Mesendoderm (in vitro differentiated cells): ENCODE measurements around the gene CDR2L.
A peak's percentile ranks its signal among the peaks of the same experiment; 100 is the strongest.
"Not testable (repeated sequence)": the region's sequence is repeated elsewhere in the genome, so short reads cannot be mapped to it uniquely, and the experiment has no call there.

Experiments
- DNase-seq: peaks from one replicate; pipeline ENCODE4 v3.0.0; 2013
- H2AK5ac ChIP-seq: 2 replicates; pipeline ENCODE4 v1.6.1; 2013; ENCODE audit warnings: low read length, inconsistent platforms
- H2BK120ac ChIP-seq: 2 replicates; pipeline ENCODE4 v1.6.1; 2013; ENCODE audit warnings: low read depth, mild to moderate bottlenecking, low read length, moderate library complexity, mixed read lengths
- H2BK15ac ChIP-seq: replicated peaks from 2 replicates; pipeline ENCODE4 v1.6.1; 2013; ENCODE audit warnings: low read depth, mild to moderate bottlenecking, moderate library complexity
- H2BK5ac ChIP-seq: 2 replicates; pipeline ENCODE4 v1.6.1; 2013; ENCODE audit warnings: low read length, inconsistent platforms
- H3K18ac ChIP-seq: 2 replicates; pipeline ENCODE4 v1.6.1; 2013; ENCODE audit warnings: mild to moderate bottlenecking, low read length, mixed read lengths
- H3K23ac ChIP-seq: one replicate; pipeline ENCODE4 v1.6.1; 2013; ENCODE audit warnings: low read length
- H3K27ac ChIP-seq: 2 replicates; pipeline ENCODE4 v1.5.1; 2013; ENCODE audit warnings: low read depth, mild to moderate bottlenecking, inconsistent platforms, low read length, moderate library complexity
- H3K27me3 ChIP-seq: 2 replicates; pipeline ENCODE4 v1.6.1; 2013; ENCODE audit warnings: low read length, control low read depth, mild to moderate bottlenecking, inconsistent platforms; ENCODE audit not compliant: insufficient read depth, poor library complexity
- H3K36me3 ChIP-seq: 2 replicates; pipeline ENCODE4 v1.6.1; 2013; ENCODE audit warnings: low read length, inconsistent platforms; ENCODE audit not compliant: control insufficient read depth, insufficient read depth
- H3K4ac ChIP-seq: one replicate; pipeline ENCODE4 v1.6.1; 2013; ENCODE audit warnings: low read depth, mild to moderate bottlenecking, low read length, moderate library complexity
- H3K4me1 ChIP-seq: 2 replicates; pipeline ENCODE4 v1.6.1; 2013; ENCODE audit warnings: low read depth, low read length, inconsistent platforms; ENCODE audit not compliant: control insufficient read depth
- H3K4me2 ChIP-seq: 2 replicates; pipeline ENCODE4 v1.6.1; 2013; ENCODE audit warnings: low read length
- H3K4me3 ChIP-seq: 2 replicates; pipeline ENCODE4 v1.5.1; 2013; ENCODE audit warnings: mild to moderate bottlenecking, low read length
- H3K56ac ChIP-seq: one replicate; pipeline ENCODE4 v1.6.1; 2013; ENCODE audit warnings: low read length
- H3K79me1 ChIP-seq: 2 replicates; pipeline ENCODE4 v1.6.1; 2013; ENCODE audit warnings: low read length, inconsistent platforms
- H3K79me2 ChIP-seq: 2 replicates; pipeline ENCODE4 v1.6.1; 2013; ENCODE audit warnings: mild to moderate bottlenecking, low read length; ENCODE audit not compliant: control insufficient read depth, insufficient read depth
- H3K9ac ChIP-seq: 2 replicates; pipeline ENCODE4 v1.6.1; 2013; ENCODE audit warnings: low read length, inconsistent platforms
- H4K5ac ChIP-seq: one replicate; pipeline ENCODE4 v1.6.1; 2013; ENCODE audit warnings: low read length
- H4K8ac ChIP-seq: one replicate; pipeline ENCODE4 v1.6.1; 2013; ENCODE audit warnings: low read depth, mild to moderate bottlenecking, control low read depth, low read length, moderate library complexity
- WGBS: extraction: QIAGEN DNeasy Blood & Tissue Kit; methylation state at CpG from one replicate; pipeline ENCODE4 v1.1.7; 2013; ENCODE audit warnings: low lambda C conversion rate, missing lambda C conversion rate; ENCODE audit not compliant: insufficient coverage; ENCODE audit errors: extremely low coverage; 5-methylcytosine and 5-hydroxymethylcytosine counted together

Gene CDR2L

DNA sequence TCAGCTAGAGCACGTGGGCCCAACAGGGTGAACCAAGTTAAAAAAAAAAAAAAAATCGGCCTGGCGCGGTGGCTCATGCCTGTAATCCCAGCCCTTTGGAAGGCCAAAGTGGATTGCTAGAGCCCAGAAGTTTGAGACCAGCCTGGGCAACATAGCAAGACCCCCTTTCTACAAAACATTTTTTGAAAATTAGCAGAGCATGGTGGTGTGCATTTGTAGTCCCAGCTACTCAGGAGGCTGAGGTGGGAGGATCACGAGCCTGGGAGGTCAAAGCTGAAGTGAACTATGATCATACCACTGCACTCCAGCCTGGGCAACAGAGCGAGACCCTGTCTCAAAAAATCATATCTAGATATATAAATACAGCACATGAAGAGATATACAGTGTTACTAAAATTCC, 18.7 kb downstream of the CDR2L start:
- not testable (repeated sequence) for H3K27me3 ChIP-seq, H4K8ac ChIP-seq, H3K79me1 ChIP-seq, H3K18ac ChIP-seq, H2BK5ac ChIP-seq, H4K5ac ChIP-seq, H3K4me3 ChIP-seq, H3K27ac ChIP-seq, H3K4ac ChIP-seq, H3K23ac ChIP-seq, H3K9ac ChIP-seq, H2AK5ac ChIP-seq, H2BK15ac ChIP-seq, H3K56ac ChIP-seq, H3K4me2 ChIP-seq, H3K4me1 ChIP-seq, H2BK120ac ChIP-seq, H3K79me2 ChIP-seq, DNase-seq
- peaks cover 10% of the 10 kb centered on the region for H3K36me3 ChIP-seq
- WGBS, result no CpG with 5 or more reads among the region's 6 CpGs

- no peak overlapping the region for H2BK5ac ChIP-seq
- H2AK5ac ChIP-seq, result no peak overlapping the region
- H3K27ac ChIP-seq, result no peak overlapping the region
- H3K9ac ChIP-seq, result no peak overlapping the region
- no peak overlapping the region for H3K23ac ChIP-seq
- H3K4me2 ChIP-seq, result no peak overlapping the region
- H2BK120ac ChIP-seq, result no peak overlapping the region
- no peaks in the 10 kb centered on the region for H3K27me3 ChIP-seq
- no peak overlapping the region for H4K8ac ChIP-seq
- H3K56ac ChIP-seq, result no peak overlapping the region
- H3K36me3 ChIP-seq, result peaks cover 5% of the 10 kb centered on the region
- DNase-seq, result no peak
- WGBS, result no CpG with 5 or more reads among the region's 5 CpGs
- H3K79me1 ChIP-seq, result no peaks in the 10 kb centered on the region
- H3K4ac ChIP-seq, result no peak overlapping the region
- H3K4me1 ChIP-seq, result no peaks in the 10 kb centered on the region
- H3K4me3 ChIP-seq, result no peak overlapping the region
- H4K5ac ChIP-seq, result no peak overlapping the region
- H3K79me2 ChIP-seq, result no peaks in the 10 kb centered on the region
- no peak overlapping the region for H2BK15ac ChIP-seq
- no peak overlapping the region for H3K18ac ChIP-seq
These were observed 19.2 kb downstream of the CDR2L start for GRCh38 chr17:75006653-75007052.

- no peak for DNase-seq
These were observed 20.9 kb downstream of the CDR2L start for GRCh38 chr17:75008373-75008772.

DNA sequence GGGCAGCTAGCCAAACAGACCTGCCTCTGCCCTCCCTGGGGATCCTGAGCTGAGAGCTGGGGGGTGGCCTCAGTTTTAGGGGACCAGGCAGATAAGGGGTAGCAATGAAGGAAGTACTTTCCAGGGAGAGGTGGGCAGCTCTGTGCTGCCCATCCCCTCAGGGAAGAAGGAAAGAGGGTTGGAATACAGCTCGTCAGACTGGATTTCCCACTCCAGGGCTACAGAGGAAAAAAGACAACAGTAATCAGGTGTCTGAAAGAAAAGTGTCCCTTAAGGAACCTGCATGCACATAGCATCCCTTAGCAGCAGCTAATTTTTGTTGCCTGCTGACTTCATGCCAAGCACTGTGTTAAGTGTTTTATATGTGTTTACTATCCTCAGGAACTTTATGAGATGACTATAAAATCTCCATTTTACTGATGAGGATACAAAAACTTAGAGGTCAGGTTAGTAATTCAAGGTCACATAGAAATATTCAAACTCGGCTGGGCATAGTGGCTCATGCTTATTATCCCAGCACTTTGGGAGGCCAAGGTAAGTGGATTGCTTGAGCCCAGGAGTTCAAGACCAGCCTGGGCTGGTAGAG, 21.8 kb downstream of the CDR2L start:
- peaks cover 2% of the 10 kb centered on the region for H3K79me1 ChIP-seq

More at GRCh38 chr17:75008373-75008772, 20.9 kb downstream of the CDR2L start:
- WGBS, result no CpG with 5 or more reads among the region's 6 CpGs
- H3K4ac ChIP-seq, result no peak overlapping the region
- no peak overlapping the region for H3K27ac ChIP-seq
- H3K23ac ChIP-seq, result no peak overlapping the region
- H2AK5ac ChIP-seq, result no peak overlapping the region
- no peaks in the 10 kb centered on the region for H3K79me2 ChIP-seq
- no peak overlapping the region for H3K4me3 ChIP-seq
- peaks cover 2% of the 10 kb centered on the region for H3K79me1 ChIP-seq
- H2BK15ac ChIP-seq, result no peak overlapping the region
- H3K4me1 ChIP-seq, result peaks cover under 1% of the 10 kb centered on the region
- no peak overlapping the region for H3K9ac ChIP-seq
- H4K8ac ChIP-seq, result no peak overlapping the region
- no peak overlapping the region for H3K56ac ChIP-seq
- no peak overlapping the region for H2BK5ac ChIP-seq
- H3K27me3 ChIP-seq, result no peaks in the 10 kb centered on the region
- H3K36me3 ChIP-seq, result no peaks in the 10 kb centered on the region
- H4K5ac ChIP-seq, result no peak overlapping the region
- H2BK120ac ChIP-seq, result no peak overlapping the region
- H3K18ac ChIP-seq, result no peak overlapping the region
- H3K4me2 ChIP-seq, result no peak overlapping the region

DNA sequence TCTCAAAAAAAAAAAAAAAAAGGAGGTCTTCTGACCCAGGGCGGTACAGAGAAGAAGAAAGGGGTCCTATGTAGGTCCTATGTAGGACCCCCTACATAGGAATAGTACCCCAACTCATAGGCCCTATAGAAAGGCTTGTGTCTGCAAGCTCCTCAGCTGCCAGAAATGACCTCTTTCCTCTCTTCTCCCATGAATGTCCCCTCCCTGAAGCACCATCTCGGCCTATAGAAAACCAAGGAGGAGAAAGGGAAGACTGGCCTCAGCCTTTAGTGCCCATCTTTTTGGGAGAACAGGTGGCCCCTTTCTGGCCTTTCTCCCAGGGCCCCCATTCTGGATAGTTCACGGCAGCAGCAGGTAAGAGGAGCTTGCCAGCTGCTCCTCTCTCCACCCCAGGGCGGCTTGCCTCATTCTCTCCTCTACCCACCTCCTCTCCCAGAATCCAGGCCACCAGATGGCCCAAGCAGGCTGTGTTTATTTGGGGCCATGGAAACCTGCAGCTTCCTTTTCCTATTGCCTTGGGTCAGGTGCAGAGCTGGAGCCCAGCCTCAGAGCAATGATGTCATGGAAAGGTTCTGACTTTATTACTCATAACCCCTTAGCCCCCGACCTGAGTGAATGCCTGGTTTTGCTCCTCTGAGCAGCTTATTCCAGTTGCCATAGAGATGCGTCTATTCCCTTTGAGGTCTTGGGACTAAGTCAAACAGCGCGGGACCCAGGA, 23.4 kb downstream of the CDR2L start:
- H3K4ac ChIP-seq, result no peak overlapping the region
- no peaks in the 10 kb centered on the region for H3K27me3 ChIP-seq
- H3K4me3 ChIP-seq, result no peak overlapping the region
- peak; percentile 91 for DNase-seq
- H3K56ac ChIP-seq, result no peak overlapping the region
- peaks cover 4% of the 10 kb centered on the region for H3K79me1 ChIP-seq
- H4K5ac ChIP-seq, result no peak overlapping the region
- H3K18ac ChIP-seq, result no peak overlapping the region
- WGBS, result no CpG with 5 or more reads among the region's 8 CpGs
- no peaks in the 10 kb centered on the region for H3K36me3 ChIP-seq
- H3K79me2 ChIP-seq, result no peaks in the 10 kb centered on the region
- H3K4me2 ChIP-seq, result no peak overlapping the region
- H2AK5ac ChIP-seq, result no peak overlapping the region
- H3K4me1 ChIP-seq, result peaks cover 3% of the 10 kb centered on the region
- no peak overlapping the region for H3K9ac ChIP-seq
- no peak overlapping the region for H3K23ac ChIP-seq
- H2BK15ac ChIP-seq, result no peak overlapping the region
- no peak overlapping the region for H2BK5ac ChIP-seq
- no peak overlapping the region for H2BK120ac ChIP-seq
- no peak overlapping the region for H3K27ac ChIP-seq
- no peak overlapping the region for H4K8ac ChIP-seq

More for the DNA sequence above, 21.8 kb downstream of the CDR2L start:
- no peak overlapping the region for H2BK120ac ChIP-seq
- H3K56ac ChIP-seq, result no peak overlapping the region
- H3K23ac ChIP-seq, result no peak overlapping the region
- H2BK15ac ChIP-seq, result no peak overlapping the region
- no peak overlapping the region for H2BK5ac ChIP-seq
- no peak overlapping the region for H3K4ac ChIP-seq
- no peaks in the 10 kb centered on the region for H3K36me3 ChIP-seq
- H3K27me3 ChIP-seq, result no peaks in the 10 kb centered on the region
- no CpG with 5 or more reads among the region's 2 CpGs for WGBS
- H3K27ac ChIP-seq, result no peak overlapping the region
- no peak for DNase-seq
- no peak overlapping the region for H4K8ac ChIP-seq
- peaks cover 3% of the 10 kb centered on the region for H3K4me1 ChIP-seq
- H3K9ac ChIP-seq, result no peak overlapping the region
- no peak overlapping the region for H2AK5ac ChIP-seq
- no peak overlapping the region for H3K4me3 ChIP-seq
- no peak overlapping the region for H3K4me2 ChIP-seq
- no peak overlapping the region for H4K5ac ChIP-seq
- no peak overlapping the region for H3K18ac ChIP-seq
- H3K79me2 ChIP-seq, result no peaks in the 10 kb centered on the region
